ENCODE measurements around the gene TLN1. TPM values are rescaled to one million over a fixed set of nuclear protein-coding genes. Genes with fewer than 3 reads are reported as not detected.

Gene TLN1
- total RNA-seq, 5 donors from 2014 or later (not counting 1 experiment from before 2014, with no cell fraction given): 229 to 366 (median 294) TPM

DNA sequence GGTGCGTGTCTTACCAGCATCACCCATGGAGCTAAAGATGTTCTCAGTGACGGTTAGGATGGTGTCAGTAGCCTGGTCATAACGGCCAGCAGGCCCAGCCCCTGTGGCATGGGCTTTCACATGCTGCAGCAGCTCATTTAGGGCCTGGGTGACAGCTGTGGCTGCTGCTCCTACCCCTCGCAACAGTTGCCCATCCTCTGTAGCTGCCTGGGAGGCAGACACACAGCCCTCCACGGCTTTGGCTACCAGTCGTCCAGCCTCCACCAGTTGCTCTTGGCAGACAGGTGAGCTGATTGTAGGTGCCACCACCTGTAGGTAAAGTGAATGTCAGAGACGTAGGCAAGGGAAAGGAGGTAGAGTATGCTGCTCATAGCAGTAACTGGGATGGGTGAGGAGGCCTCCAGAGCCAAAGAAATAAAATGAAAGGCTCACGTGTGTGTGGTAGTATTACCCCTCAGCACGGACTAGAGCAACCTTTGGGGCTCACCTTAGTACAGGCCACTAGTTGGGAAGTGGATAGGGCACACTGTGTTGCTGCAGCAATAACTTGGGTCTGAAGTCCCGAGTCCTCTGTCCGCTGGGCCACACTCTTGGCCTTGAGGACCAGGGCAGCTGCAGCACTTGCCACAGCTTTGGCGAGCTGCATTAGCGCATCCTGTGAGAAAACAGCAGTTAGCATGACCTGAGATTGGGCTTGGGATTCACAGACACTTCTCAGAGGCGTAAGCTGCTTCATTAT lies 14.7 kb downstream of the TLN1 start:
- H3K4me1 Mint-ChIP-seq: peaks cover 0 to 10% (median 3%) of the 10 kb centered on the region in 3 donors
- H3K9me3 ChIP-seq: no peaks in the 10 kb centered on the region
- H3K4me3 ChIP-seq (ENCODE audit: control insufficient read depth in 1 of 2, extremely low read depth in 1 of 2, low read length in 1 of 2): no peak overlapping the region
- ChIA-PET CTCF (no interaction called here), POLR2A (interaction anchor here in 1 of 2 donors (0.5 kb wide), 1 partner anchor 546 kb away, joined by 6 read pairs; no protein-coding TSS in a partner anchor)
- DNase-seq (no peak), ATAC-seq (replicated peaks in 1 of 4) (no peak)
- H3K4me3 Mint-ChIP-seq: no peak overlapping the region
- peaks cover 69% of the 10 kb centered on the region for H3K36me3 Mint-ChIP-seq
- 94% methylated on average over 12 of the region's 14 CpGs for WGBS (ENCODE audit: insufficient coverage)
- no peaks in the 10 kb centered on the region for H3K9me3 Mint-ChIP-seq
- peaks cover 45 to 97% of the 10 kb centered on the region in 2 donors for H3K36me3 ChIP-seq (ENCODE audit: control insufficient read depth in 2 of 2, extremely low read depth in 1 of 2, insufficient read depth in 1 of 2, low read length in 1 of 2)
- no peaks in the 10 kb centered on the region for H3K27me3 ChIP-seq (replicated peaks in 1 of 2; ENCODE audit: control insufficient read depth in 2 of 2, extremely low read depth in 1 of 2, insufficient read depth in 2 of 2, low read length in 1 of 2)
- no peaks in the 10 kb centered on the region for H3K27me3 Mint-ChIP-seq
- no peaks in the 10 kb centered on the region for H3K4me1 ChIP-seq (ENCODE audit: control insufficient read depth in 1 of 2, extremely low read depth in 1 of 2, insufficient read depth in 2 of 2, low read length in 2 of 2)
- no peak overlapping the region for H3K27ac Mint-ChIP-seq
- H3K27ac ChIP-seq (ENCODE audit: low read length): no peak overlapping the region

DNA sequence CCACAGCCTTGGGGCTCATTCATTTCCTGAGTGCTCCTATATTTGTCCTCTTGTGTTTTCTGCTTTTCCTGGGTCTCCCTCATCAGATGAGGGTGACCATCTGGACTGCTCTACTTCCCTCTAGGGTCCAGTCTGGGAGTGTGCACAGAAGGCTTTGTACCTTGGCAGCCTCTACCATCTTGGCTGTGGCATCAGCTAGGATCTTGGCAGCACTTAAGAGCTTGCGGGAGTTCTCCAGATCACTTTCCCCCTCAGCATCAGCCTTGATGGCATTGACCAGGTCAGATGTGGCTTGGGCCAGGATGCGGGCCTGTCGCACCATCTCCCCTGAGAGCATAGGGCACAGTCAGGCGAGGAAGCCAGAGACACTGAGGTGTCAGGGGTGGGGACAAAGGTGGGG lies 15.8 kb downstream of the TLN1 start:
- peaks cover 64% of the 10 kb centered on the region for H3K36me3 Mint-ChIP-seq
- peak in 1 of 4 experiments; percentile 41 for ATAC-seq (replicated peaks in 1 of 4)

DNA sequence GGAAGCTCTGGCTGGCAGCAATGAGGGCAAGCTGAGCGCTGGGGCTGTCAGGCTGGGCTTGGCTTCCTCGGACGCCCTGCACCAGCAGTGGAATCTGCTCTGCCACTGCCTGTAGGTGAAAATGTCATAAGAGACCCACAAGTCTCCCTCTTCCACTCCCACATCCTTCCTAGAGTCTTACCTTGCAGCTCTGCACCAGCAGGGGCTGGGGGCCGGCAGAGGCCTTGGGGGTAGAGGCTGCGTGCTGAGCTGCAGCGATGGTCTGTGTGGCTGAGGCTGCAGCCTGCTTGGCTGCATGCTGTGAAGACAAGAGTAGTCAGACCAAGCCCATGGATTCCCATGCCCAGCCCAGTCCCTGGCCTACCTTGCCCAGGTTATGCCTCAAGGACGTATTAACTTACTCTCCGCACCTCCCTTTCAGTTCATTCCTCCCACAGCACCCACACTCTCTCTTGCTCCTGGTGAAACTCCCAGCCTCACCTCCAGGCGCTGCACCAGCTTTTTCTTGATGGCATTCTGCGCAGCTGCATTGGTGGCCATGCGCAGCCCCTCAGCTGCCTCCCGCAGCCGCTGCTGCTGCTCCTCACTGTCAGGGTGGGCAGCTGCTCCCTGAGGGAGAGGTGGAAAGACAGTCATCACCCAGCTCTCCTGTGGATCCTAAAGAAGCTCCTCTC lies 17.3 kb downstream of the TLN1 start:
- no peak overlapping the region for H3K4me3 Mint-ChIP-seq
- no peaks in the 10 kb centered on the region for H3K4me1 ChIP-seq (ENCODE audit: control insufficient read depth in 1 of 2, extremely low read depth in 1 of 2, insufficient read depth in 2 of 2, low read length in 2 of 2)
- no peaks in the 10 kb centered on the region for H3K27me3 Mint-ChIP-seq
- no peak for ATAC-seq (replicated peaks in 1 of 4)
- H3K36me3 ChIP-seq (ENCODE audit: control insufficient read depth in 2 of 2, extremely low read depth in 1 of 2, insufficient read depth in 1 of 2, low read length in 1 of 2): peaks cover 41 to 94% of the 10 kb centered on the region in 2 donors
- ChIA-PET POLR2A (interaction anchor here in 1 of 2 donors (0.5 kb wide), 1 partner anchor 85 kb away, joined by 6 read pairs; no protein-coding TSS in a partner anchor), CTCF (interaction anchor here in 1 of 2 donors (1.1 kb wide), 1 partner anchor 14 kb away, joined by 3 read pairs; no protein-coding TSS in a partner anchor)
- no peaks in the 10 kb centered on the region for H3K27me3 ChIP-seq (replicated peaks in 1 of 2; ENCODE audit: control insufficient read depth in 2 of 2, extremely low read depth in 1 of 2, insufficient read depth in 2 of 2, low read length in 1 of 2)
- H3K4me3 ChIP-seq (ENCODE audit: control insufficient read depth in 1 of 2, extremely low read depth in 1 of 2, low read length in 1 of 2): no peak overlapping the region
- H3K36me3 Mint-ChIP-seq: peaks cover 72% of the 10 kb centered on the region
- peak overlapping the region in 1 of 2 donors; percentile 63 for H3K27ac Mint-ChIP-seq
- no peak for DNase-seq
- no peaks in the 10 kb centered on the region for H3K9me3 Mint-ChIP-seq
- H3K4me1 Mint-ChIP-seq: peaks cover 0 to 3% (median 0%) of the 10 kb centered on the region in 3 donors
- no peaks in the 10 kb centered on the region for H3K9me3 ChIP-seq
- WGBS (ENCODE audit: insufficient coverage): 95% methylated on average over 9 of the region's 13 CpGs
- H3K27ac ChIP-seq (ENCODE audit: low read length): no peak overlapping the region

More for the DNA sequence above, 15.8 kb downstream of the TLN1 start:
- 100% methylated on average over 3 of the region's 4 CpGs for WGBS (ENCODE audit: insufficient coverage)
- H3K9me3 Mint-ChIP-seq: no peaks in the 10 kb centered on the region
- Histone ChIP-seq H3K9me3 (no peaks in the 10 kb centered on the region), H3K36me3 (ENCODE audit: control insufficient read depth in 2 of 2, extremely low read depth in 1 of 2, insufficient read depth in 1 of 2, low read length in 1 of 2) (peaks cover 42 to 96% of the 10 kb centered on the region in 2 donors), H3K4me1 (ENCODE audit: control insufficient read depth in 1 of 2, extremely low read depth in 1 of 2, insufficient read depth in 2 of 2, low read length in 2 of 2) (no peaks in the 10 kb centered on the region), H3K27me3 (replicated peaks in 1 of 2; ENCODE audit: control insufficient read depth in 2 of 2, extremely low read depth in 1 of 2, insufficient read depth in 2 of 2, low read length in 1 of 2) (no peaks in the 10 kb centered on the region), H3K27ac (ENCODE audit: low read length) (no peak overlapping the region), H3K4me3 (ENCODE audit: control insufficient read depth in 1 of 2, extremely low read depth in 1 of 2, low read length in 1 of 2) (no peak overlapping the region)
- H3K27me3 Mint-ChIP-seq: no peaks in the 10 kb centered on the region
- H3K4me1 Mint-ChIP-seq: peaks cover 0 to 3% (median 0%) of the 10 kb centered on the region in 3 donors
- POLR2A ChIA-PET: no interaction called here
- CTCF ChIA-PET: no interaction called here
- no peak overlapping the region for H3K27ac Mint-ChIP-seq
- H3K4me3 Mint-ChIP-seq: no peak overlapping the region
- no peak for DNase-seq

DNA sequence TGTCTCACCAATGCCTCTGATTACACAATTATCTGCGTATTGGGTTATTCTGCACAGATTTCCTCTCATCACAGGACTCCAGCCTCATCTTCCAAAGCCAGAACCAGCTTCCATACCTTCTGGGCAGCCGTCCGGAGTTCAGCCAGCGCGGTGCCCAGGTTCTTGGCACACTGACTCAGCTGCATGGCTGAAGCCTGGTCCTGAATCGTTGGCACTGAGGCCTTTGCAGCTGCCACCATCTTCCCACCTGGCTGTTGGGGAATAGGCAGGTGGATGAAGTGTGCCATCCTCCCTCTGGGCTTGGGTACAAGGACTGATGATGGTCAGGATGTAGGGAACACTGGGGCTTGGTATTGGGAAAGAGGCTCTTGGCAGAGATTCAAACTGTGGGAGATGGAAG lies 17.9 kb downstream of the TLN1 start:
- Histone ChIP-seq H3K27me3 (replicated peaks in 1 of 2; ENCODE audit: control insufficient read depth in 2 of 2, extremely low read depth in 1 of 2, insufficient read depth in 2 of 2, low read length in 1 of 2) (no peaks in the 10 kb centered on the region), H3K36me3 (ENCODE audit: control insufficient read depth in 2 of 2, extremely low read depth in 1 of 2, insufficient read depth in 1 of 2, low read length in 1 of 2) (peaks cover 37 to 92% of the 10 kb centered on the region in 2 donors), H3K4me3 (ENCODE audit: control insufficient read depth in 1 of 2, extremely low read depth in 1 of 2, low read length in 1 of 2) (no peak overlapping the region), H3K4me1 (ENCODE audit: control insufficient read depth in 1 of 2, extremely low read depth in 1 of 2, insufficient read depth in 2 of 2, low read length in 2 of 2) (no peaks in the 10 kb centered on the region), H3K27ac (ENCODE audit: low read length) (no peak overlapping the region), H3K9me3 (no peaks in the 10 kb centered on the region)
- Mint-ChIP-seq H3K27ac (no peak overlapping the region), H3K27me3 (no peaks in the 10 kb centered on the region), H3K4me1 (no peaks in the 10 kb centered on the region), H3K4me3 (no peak overlapping the region), H3K36me3 (peaks cover 69% of the 10 kb centered on the region), H3K9me3 (no peaks in the 10 kb centered on the region)
- ATAC-seq (replicated peaks in 1 of 4) (no peak), DNase-seq (no peak)
- whole genome bisulfite sequencing (ENCODE audit: insufficient coverage): 100% methylated on average over 2 of the region's 6 CpGs
- ChIA-PET POLR2A (no interaction called here), CTCF (interaction anchor here in 1 of 2 donors (0.7 kb wide), 1 partner anchor 358 kb away, joined by 3 read pairs; no protein-coding TSS in a partner anchor)

DNA sequence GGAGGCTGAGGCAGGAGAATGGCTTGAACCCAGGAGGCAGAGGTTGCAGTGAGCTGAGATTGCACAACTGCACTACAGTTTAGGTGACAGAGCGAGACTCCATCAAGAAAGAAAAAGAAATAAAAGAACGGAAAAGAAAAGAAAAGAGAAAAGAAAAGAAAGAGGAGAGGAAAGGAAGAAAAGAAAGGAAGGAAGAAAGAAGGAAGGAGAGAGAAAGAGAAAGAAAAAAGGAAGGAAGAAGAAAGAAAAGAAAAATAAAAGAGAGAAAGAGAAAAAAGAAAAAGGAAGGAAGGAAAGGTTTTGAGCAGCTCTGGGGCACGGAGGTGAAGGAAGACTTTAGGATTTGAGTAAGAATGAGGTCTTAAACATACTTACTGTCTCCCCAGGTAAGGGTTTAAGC lies 18.4 kb downstream of the TLN1 start:
- Mint-ChIP-seq H3K9me3 (no peaks in the 10 kb centered on the region), H3K27ac (peak overlapping the region in 1 of 2 donors; percentile 13), H3K4me1 (no peaks in the 10 kb centered on the region), H3K36me3 (peaks cover 70% of the 10 kb centered on the region), H3K4me3 (no peak overlapping the region), H3K27me3 (no peaks in the 10 kb centered on the region)
- Histone ChIP-seq H3K27me3 (replicated peaks in 1 of 2; ENCODE audit: control insufficient read depth in 2 of 2, extremely low read depth in 1 of 2, insufficient read depth in 2 of 2, low read length in 1 of 2) (no peaks in the 10 kb centered on the region), H3K36me3 (ENCODE audit: control insufficient read depth in 2 of 2, extremely low read depth in 1 of 2, insufficient read depth in 1 of 2, low read length in 1 of 2) (peaks cover 36 to 92% of the 10 kb centered on the region in 2 donors), H3K27ac (ENCODE audit: low read length) (no peak overlapping the region), H3K4me3 (ENCODE audit: control insufficient read depth in 1 of 2, extremely low read depth in 1 of 2, low read length in 1 of 2) (no peak overlapping the region), H3K9me3 (no peaks in the 10 kb centered on the region), H3K4me1 (ENCODE audit: control insufficient read depth in 1 of 2, extremely low read depth in 1 of 2, insufficient read depth in 2 of 2, low read length in 2 of 2) (no peaks in the 10 kb centered on the region)
- ChIA-PET POLR2A (no interaction called here), CTCF (interaction anchor here in 1 of 2 donors (0.7 kb wide), 1 partner anchor 357 kb away, joined by 3 read pairs; no protein-coding TSS in a partner anchor)
- DNase-seq (no peak), ATAC-seq (replicated peaks in 1 of 4) (no peak)
- WGBS (ENCODE audit: insufficient coverage): 100% methylated on average over 1 of the region's 3 CpGs

DNA sequence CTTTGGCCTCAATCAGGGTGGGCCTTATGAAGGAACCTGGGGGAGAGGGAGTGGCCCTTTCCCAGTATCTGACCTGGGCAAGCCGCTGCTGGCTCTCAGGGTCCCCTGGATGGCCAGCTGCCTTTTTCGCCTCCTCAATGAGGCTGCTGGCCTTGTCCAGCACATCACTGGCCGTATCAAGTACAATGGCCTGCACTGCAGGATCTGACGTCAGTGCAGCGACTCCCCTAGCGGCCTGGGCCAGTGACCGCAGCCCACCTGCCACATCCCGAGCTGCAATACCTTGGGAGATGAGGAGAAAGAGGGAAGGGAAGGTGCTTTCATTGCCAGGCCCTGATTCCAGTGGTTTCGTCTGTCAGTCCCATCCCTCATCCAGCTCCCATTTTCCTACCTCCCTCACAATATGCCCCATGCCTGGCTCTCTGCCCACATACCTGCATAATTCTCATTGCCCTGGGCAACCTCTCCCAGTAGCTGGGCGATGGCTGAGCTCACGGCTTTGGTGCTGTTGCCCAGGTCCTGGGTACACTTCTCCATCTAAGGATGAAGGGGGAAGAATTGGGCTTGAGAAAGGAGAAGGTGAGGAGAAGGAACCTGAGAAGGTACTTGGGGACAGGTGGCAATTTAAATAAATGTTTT lies 19.1 kb downstream of the TLN1 start:
- Mint-ChIP-seq H3K36me3 (peaks cover 71% of the 10 kb centered on the region), H3K4me1 (no peaks in the 10 kb centered on the region), H3K27me3 (no peaks in the 10 kb centered on the region), H3K9me3 (no peaks in the 10 kb centered on the region), H3K27ac (no peak overlapping the region), H3K4me3 (no peak overlapping the region)
- no peak for DNase-seq
- H3K4me1 ChIP-seq (ENCODE audit: control insufficient read depth in 1 of 2, extremely low read depth in 1 of 2, insufficient read depth in 2 of 2, low read length in 2 of 2): no peaks in the 10 kb centered on the region
- 93% methylated on average over 4 of the region's 11 CpGs for WGBS (ENCODE audit: insufficient coverage)
- no peak for ATAC-seq (replicated peaks in 1 of 4)
- no peak overlapping the region for H3K27ac ChIP-seq (ENCODE audit: low read length)
- H3K9me3 ChIP-seq: no peaks in the 10 kb centered on the region
- H3K4me3 ChIP-seq (ENCODE audit: control insufficient read depth in 1 of 2, extremely low read depth in 1 of 2, low read length in 1 of 2): no peak overlapping the region
- no peaks in the 10 kb centered on the region for H3K27me3 ChIP-seq (replicated peaks in 1 of 2; ENCODE audit: control insufficient read depth in 2 of 2, extremely low read depth in 1 of 2, insufficient read depth in 2 of 2, low read length in 1 of 2)
- peaks cover 36 to 92% of the 10 kb centered on the region in 2 donors for H3K36me3 ChIP-seq (ENCODE audit: control insufficient read depth in 2 of 2, extremely low read depth in 1 of 2, insufficient read depth in 1 of 2, low read length in 1 of 2)
- CTCF ChIA-PET: no interaction called here
- POLR2A ChIA-PET: interaction anchor here in 1 of 2 donors (0.6 kb wide), 1 partner anchor 68 kb away, joined by 3 read pairs; no protein-coding TSS in a partner anchor
